HG03095 (cell line): ENCODE measurements around the gene PAGE2B.
"Not testable (repeated sequence)": the region's sequence is repeated elsewhere in the genome, so short reads cannot be mapped to it uniquely, and the experiment has no call there.

Experiments
- ATAC-seq: cut with Tn5 transposase; IDR thresholded peaks from one replicate; pipeline ENCODE4 v1.9.1; 2021; ENCODE audit warnings: moderate library complexity; ENCODE audit not compliant: unreplicated experiment

Gene PAGE2B

GRCh38 chrX:55107911-55108310 lies 33.1 kb downstream of the PAGE2B start:
- ATAC-seq: no peak

- no peak for ATAC-seq
Measured at GRCh38 chrX:55109306-55109705, 34.5 kb downstream of the PAGE2B start.

- ATAC-seq: no peak
Measured at GRCh38 chrX:55111578-55112254, 36.9 kb downstream of the PAGE2B start.

GRCh38 chrX:55116589-55116988 lies 41.8 kb downstream of the PAGE2B start:
- ATAC-seq: not testable (repeated sequence)

- ATAC-seq: no peak
Measured at GRCh38 chrX:55118574-55118973, 43.7 kb downstream of the PAGE2B start.

- no peak for ATAC-seq
Measured at GRCh38 chrX:55119271-55119670, 44.4 kb downstream of the PAGE2B start.

GRCh38 chrX:55119712-55120111 lies 44.9 kb downstream of the PAGE2B start:
- ATAC-seq: no peak

- ATAC-seq: no peak
Measured at GRCh38 chrX:55120761-55121358, 46.0 kb downstream of the PAGE2B start.

- ATAC-seq: no peak
Measured at GRCh38 chrX:55123900-55124299, 49.1 kb downstream of the PAGE2B start.

GRCh38 chrX:55127692-55128091 lies 52.9 kb downstream of the PAGE2B start:
- no peak for ATAC-seq
